HG03095 (cell line): ENCODE measurements around the gene CENPO.
"Not testable (repeated sequence)": the region's sequence is repeated elsewhere in the genome, so short reads cannot be mapped to it uniquely, and the experiment has no call there.

ENCODE experiments used
- ATAC-seq: cut with Tn5 transposase; IDR thresholded peaks from one replicate; pipeline ENCODE4 v1.9.1; 2021; ENCODE audit warnings: moderate library complexity; ENCODE audit not compliant: unreplicated experiment

The CENPO gene

GRCh38 chr2:24787532-24787931 is 5.7 kb upstream of the CENPO start:
- no peak for ATAC-seq

DNA sequence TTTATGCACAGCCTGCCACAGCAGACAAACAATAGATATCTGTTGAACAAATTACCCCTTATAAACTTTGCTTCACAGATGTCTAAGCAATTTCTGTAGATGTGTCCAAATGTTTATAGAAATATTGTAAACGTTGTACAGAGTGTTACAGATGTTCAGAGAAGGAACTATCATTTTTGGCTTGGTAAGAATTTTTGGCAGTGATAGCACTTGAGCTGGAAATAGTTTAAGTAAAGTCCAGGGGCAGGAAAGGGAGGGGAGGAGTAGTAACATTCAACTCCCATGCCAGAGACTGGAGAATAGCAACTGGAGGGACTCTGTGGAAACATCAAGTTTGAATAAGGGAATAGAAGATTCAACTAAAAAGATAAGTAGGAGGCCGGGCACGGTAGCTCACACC is 4.4 kb upstream of the CENPO start:
- no peak for ATAC-seq

GRCh38 chr2:24791452-24791851 is 1.8 kb upstream of the CENPO start:
- no peak for ATAC-seq

GRCh38 chr2:24792542-24792873 is 717 bp upstream of the CENPO start:
- ATAC-seq: no peak

DNA sequence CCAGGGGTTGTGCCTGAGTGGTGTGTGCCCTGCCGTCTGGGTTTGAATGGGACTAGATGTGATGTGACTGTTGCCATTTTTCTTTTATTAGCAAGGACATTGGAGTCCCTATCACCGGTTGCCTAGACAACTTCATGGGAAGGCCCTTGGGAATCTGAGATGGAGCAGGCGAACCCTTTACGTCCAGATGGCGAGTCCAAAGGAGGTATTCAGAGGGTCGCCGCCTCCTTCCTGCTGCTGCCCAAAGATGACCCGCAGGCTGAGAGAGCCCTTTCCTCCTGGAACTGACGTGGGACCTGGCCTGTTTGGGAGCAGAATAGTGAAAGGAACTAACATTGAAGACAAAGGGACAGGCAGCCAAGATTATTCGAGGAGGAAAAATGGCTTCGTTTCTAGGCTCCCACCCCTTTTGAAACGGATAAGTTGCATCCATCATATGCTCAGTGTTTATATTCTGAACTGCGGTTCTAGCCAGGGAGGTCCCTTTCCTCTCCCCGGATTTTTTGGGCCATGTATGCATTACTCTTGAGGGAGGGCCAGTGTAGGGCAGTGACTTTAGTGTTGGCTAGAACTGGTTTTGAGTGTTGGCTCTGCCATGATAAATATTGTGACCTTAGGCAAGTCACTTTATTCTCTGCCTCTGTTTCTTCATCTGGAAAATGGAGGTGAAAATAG is 673 bp downstream of the CENPO start:
- ATAC-seq: no peak

GRCh38 chr2:24797644-24798043 is 4.4 kb downstream of the CENPO start:
- no peak for ATAC-seq

- not testable (repeated sequence) for ATAC-seq
These were observed 7.3 kb downstream of the CENPO start for GRCh38 chr2:24800487-24800886.

- not testable (repeated sequence) for ATAC-seq
These were observed 12.8 kb downstream of the CENPO start for GRCh38 chr2:24805811-24806660.

DNA sequence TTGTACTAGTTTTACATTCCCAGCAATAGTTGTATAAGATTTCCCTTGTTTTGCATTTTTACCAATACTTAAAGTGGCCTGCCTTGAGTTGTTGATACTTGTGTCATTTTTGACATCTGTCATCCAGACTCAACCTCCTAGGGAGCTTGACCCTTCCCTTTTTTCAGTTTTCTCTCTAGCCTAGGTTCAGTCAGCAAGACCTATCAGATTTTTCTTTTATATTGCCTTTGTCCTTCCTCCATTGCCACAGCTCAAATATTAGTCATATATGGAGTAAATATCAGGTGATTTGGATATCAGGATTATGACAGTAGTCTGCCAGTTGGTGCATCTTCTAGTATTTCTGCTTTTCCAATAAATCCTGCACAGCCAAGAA is 13.4 kb downstream of the CENPO start:
- no peak for ATAC-seq

DNA sequence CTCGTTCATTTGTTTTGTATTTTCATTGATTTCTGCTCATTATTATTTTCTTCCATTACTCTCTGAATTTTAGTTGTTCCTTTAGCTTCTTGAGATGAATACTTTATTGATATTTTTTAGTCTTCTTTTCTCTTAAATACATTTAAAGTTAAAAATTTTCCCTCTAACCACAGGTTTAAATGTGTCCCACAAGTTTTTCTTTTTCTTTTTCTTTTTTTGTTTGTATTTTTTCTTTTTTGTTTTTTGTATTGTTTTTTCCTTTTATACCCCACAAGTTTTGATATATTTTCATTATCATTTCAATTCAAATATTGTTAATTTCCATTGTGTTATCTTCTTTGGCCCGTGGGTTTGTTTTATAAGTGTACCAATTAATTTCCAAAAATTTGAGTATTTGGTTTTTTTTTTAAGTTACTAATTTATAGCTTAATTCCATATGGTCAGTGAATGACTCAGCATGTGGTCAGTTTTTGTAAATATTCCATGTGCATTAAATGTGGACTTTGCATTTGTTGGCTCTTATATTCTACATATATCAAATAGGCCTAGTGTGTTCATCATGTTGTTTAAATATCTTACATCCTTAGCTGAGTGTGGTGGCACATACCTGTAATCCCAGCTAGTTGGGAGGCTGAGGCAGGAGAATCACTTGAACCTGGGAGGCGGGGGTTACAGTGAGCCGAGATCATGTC is 16.2 kb downstream of the CENPO start:
- no peak for ATAC-seq

GRCh38 chr2:24813691-24814137 is 20.5 kb downstream of the CENPO start:
- no peak for ATAC-seq

DNA sequence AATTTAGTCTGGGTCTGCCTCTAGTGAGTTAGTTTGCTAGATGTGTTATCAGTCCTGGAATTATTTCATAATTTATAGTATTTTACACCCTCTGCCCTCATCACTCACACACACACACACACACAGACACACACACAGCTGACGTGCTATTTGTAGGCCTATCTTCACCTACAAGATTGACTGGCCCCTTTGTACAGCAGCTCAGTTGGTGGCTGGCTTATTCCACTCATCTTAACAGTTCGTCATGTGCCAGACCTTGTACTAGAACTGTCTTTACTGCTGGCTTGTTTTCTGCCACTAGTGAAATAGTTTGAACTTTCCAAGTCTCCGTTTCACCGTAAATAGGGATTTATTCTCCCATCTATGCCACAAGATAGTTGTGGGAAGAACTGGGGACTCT is 21.3 kb downstream of the CENPO start:
- no peak for ATAC-seq

DNA sequence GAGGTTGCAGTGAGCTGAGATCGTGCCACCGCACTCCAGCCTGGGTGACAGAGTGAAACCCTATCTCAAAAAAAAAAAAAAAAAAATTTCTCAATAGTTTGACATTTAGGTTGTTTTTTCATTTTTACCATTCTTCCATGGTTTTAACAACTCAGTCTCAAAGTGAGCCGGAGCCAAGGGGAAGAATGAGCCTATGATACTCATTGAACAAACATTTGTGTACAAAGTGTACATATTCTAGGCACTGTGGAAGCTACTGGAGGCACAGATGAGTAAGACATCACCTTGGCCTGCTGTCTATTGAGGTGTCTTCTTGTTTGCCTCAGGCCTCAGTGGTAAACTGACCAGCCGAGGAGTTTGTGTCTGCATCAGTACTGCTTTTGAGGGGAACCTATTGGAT is 21.9 kb downstream of the CENPO start:
- no peak for ATAC-seq

DNA sequence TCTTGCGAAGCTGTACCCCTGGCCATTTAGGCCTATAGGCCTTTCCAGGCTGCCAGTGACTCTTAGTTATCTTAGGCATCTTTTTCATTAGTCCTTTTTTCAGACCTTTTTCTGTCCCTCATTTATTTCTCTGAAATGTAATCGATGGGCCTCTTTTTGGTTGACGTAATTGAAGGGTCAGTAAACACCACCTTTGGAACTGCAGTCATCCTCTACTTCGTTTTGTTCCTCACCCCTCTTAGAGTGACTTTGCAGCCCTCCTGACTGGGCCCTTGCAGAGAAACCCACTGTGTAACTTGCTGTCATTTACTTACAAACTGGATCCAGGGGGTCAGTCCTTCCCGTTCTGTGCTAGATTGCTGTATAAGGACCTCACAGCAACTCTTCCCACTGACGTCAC is 23.2 kb downstream of the CENPO start:
- no peak for ATAC-seq

DNA sequence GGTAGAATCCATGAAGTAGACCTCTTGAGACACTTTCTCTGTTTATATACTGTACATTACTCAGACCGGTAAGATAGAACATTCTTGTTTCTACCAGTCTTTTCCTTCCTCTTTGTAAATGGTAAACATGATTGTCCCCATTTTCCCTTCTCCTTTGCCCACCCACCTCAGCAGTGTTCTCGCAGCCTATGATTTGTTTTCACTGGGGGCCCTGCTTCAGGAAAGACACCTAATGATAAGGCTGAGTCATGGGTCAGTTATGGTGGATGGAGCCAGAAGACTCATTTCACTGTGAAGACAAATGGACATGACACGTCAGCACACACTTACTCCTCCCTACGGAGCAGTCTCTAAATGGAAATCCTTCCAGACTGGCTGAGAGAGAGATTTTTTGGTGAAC is 23.7 kb downstream of the CENPO start:
- no peak for ATAC-seq

DNA sequence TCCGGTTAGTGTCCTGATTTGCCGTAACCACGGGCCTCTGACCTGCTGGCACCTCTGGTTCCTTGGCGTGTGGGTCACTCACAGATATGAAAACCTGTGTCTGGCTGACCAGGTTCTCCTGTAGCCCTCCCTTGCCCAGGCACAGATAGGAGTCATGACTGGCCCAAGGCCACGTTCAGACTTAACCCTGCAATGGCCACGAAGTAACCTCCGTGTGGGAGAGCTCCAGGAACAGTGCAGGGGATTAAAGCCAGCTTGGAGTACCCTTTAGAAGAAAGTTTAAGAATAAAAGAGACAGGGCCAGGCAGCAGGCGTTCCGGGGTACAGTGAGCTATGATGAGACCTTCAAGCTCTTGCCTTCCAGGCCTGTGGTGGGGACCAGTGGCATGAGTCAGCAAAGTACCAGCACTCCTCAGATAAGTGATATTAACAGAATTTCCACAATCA is 25.5 kb downstream of the CENPO start:
- no peak for ATAC-seq

DNA sequence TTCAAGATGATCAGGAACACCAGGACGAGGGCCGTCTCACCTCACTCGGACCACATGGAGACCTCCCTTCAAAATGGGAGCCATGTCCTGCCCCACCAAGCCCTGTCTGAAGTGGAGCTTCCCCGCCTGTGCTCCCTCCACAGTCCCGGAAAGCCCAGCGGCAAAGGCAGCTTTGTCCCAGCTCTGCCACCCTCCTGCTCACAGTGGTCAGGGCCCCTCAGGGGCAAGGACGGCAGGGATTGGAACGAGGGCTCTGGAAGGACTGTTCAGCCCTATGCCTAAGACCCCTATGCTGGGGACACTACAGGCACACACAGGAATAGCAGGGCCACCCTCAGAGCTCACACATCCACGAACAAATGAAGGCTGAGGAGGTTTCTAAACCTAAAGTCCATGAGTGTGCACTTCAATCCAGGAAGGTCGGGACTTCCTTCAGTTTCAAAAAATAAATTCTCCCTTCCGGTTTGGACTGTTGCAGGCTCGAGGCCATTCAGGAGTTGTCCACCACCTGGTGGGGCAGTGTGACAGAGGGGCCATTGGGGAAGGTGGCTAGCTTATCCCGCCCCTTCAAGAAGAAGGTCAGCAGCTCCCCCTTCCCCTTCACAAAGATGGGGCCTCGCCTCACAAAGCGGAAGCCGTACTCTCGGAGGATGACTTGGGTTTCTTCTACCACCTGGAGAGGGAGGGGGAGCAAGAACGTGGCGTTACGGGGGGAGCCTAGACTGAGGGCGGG is 26.4 kb downstream of the CENPO start:
- ATAC-seq: no peak

DNA sequence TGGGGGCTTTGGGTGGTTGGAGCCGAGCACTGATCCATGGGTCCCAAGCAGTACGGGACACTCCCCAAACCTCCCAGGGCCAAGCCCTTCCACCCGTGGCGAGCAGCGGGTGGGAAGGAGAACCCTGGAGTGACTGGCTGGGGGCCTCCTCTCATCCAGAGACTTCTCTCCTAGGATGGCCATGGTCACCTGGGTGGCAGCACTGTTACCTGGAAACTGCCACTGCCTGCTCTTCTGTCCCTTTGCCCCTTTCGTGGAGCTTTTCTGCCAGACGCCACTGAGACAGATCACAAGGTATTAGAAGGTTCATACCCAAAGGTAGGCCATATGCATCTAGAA is 26.9 kb downstream of the CENPO start:
- ATAC-seq: no peak

GRCh38 chr2:24820598-24821432 is 27.6 kb downstream of the CENPO start:
- no peak for ATAC-seq

- no peak for ATAC-seq
These were observed 28.2 kb downstream of the CENPO start for GRCh38 chr2:24821433-24821891.
